K562 (cell line): ENCODE measurements around the gene AMIGO1. TPM values are rescaled to one million over a fixed set of nuclear protein-coding genes. Genes with fewer than 3 reads are reported as not detected.

Experiments used
- ATAC-seq: fragments of 200-7000 bp; cut with Tn5 transposase; 3 replicates; pipeline ENCODE4 v1.9.1; 2020; ENCODE audit warnings: moderate library complexity
- BruUV-seq: library from RNA; stranded (reverse); fragments of 400-500 nt; replicated peaks from 2 replicates; lab custom pipeline; 2021; lab: Mats Ljungman, UMichigan
- CTCF ChIA-PET: fragments of 300-600 bp; formaldehyde crosslinking; extraction: SDS; loops from one replicate; lab custom pipeline; 2021; ENCODE audit warnings: low intra/inter-chr PET ratio; lab: Yijun Ruan, JAX
- POLR2A ChIA-PET: fragments of 300-600, 350-650 bp; sonication (Branson Sonifier 250); formaldehyde crosslinking; extraction: SDS; loops from one replicate; lab custom pipeline; 2021; ENCODE audit warnings: antibody characterized with exemption, inconsistent platforms; lab: Yijun Ruan, JAX
- DNase-seq, 4 experiments: peaks; one replicate each; pipeline versions ENCODE4 v3.0.0 to v3.0.0-alpha.2; 2011 to 2018; ENCODE audit warnings: low spot score in 3 of 4, mixed read lengths in 3 of 4; ENCODE audit errors: extremely low read depth in 1 of 4
- FAIRE-seq: peaks from 2 replicates; lab custom pipeline; 2011; peaks lifted over from hg19 to GRCh38; lab: Jason Lieb, UNC
- H2AFZ ChIP-seq: 2 replicates; pipeline ENCODE4 v1.6.0; 2011; ENCODE audit warnings: low read depth, low read length, control low read depth, inconsistent platforms
- H3K27ac ChIP-seq: fragments of 200-600 bp; 3 replicates; pipeline ENCODE4 v1.8.0; 2011; ENCODE audit warnings: low read depth, mild to moderate bottlenecking, control low read depth, inconsistent platforms, low read length, moderate library complexity, mixed read lengths; ENCODE audit errors: extremely low read depth
- H3K27me3 ChIP-seq, 2 experiments: fragments of 300-600 bp in 1 of 2; 2 replicates in 1 of 2; 3 replicates in 1 of 2; pipeline versions ENCODE4 v1.6.0 to v1.8.0; 2011; ENCODE audit warnings: inconsistent platforms in 2 of 2, low read length in 2 of 2, mild to moderate bottlenecking in 1 of 2, mixed read lengths in 1 of 2, moderate library complexity in 1 of 2; ENCODE audit not compliant: control insufficient read depth in 2 of 2, insufficient read depth in 2 of 2
- H3K36me3 ChIP-seq: fragments of 300-600 bp; 3 replicates; pipeline ENCODE4 v1.8.0; 2011; ENCODE audit warnings: mild to moderate bottlenecking, low read length, inconsistent platforms; ENCODE audit not compliant: control insufficient read depth, insufficient read depth
- H3K4me1 ChIP-seq, 2 experiments: fragments of 200-600 bp in 1 of 2; replicated peaks in 1 of 2; 2 replicates in 1 of 2; 3 replicates in 1 of 2; pipeline versions ENCODE4 v1.5.1 to v1.8.0; 2011; ENCODE audit warnings: inconsistent platforms in 2 of 2, low read length in 2 of 2, mild to moderate bottlenecking in 1 of 2, mixed read lengths in 1 of 2, moderate library complexity in 1 of 2; ENCODE audit not compliant: control insufficient read depth in 2 of 2, insufficient read depth in 2 of 2
- H3K4me2 ChIP-seq: 2 replicates; pipeline ENCODE4 v1.6.1; 2011; ENCODE audit warnings: low read length, control low read depth, inconsistent platforms, mixed read lengths; ENCODE audit not compliant: insufficient read depth
- H3K4me3 ChIP-seq: fragments of 200-600 bp; sonication (generic), shearing (Covaris generic); 2 replicates; pipeline ENCODE4 v1.5.1; 2016; ENCODE audit warnings: control low read depth, inconsistent platforms
- H3K79me2 ChIP-seq: fragments of 200-600 bp; 3 replicates; pipeline ENCODE4 v1.8.0; 2011; ENCODE audit warnings: low read length, inconsistent platforms; ENCODE audit not compliant: control insufficient read depth, insufficient read depth
- H3K9ac ChIP-seq, 2 experiments: 2 replicates each; pipeline versions ENCODE4 v1.6.0 to v1.6.1; 2011; ENCODE audit warnings: low read depth in 2 of 2, low read length in 2 of 2, control low read depth in 1 of 2, inconsistent platforms in 1 of 2, mild to moderate bottlenecking in 1 of 2, mixed read lengths in 1 of 2; ENCODE audit not compliant: insufficient read depth in 1 of 2
- H3K9me1 ChIP-seq: one replicate; pipeline ENCODE4 v1.6.0; 2011; ENCODE audit warnings: inconsistent platforms, mild to moderate bottlenecking, low read length, moderate library complexity; ENCODE audit not compliant: control insufficient read depth, insufficient read depth
- H3K9me3 ChIP-seq: replicated peaks from 2 replicates; pipeline ENCODE4 v1.5.1; 2011; ENCODE audit warnings: low read depth, low read length, inconsistent platforms; ENCODE audit not compliant: control insufficient read depth, insufficient read depth
- H4K20me1 ChIP-seq: replicated peaks from 2 replicates; pipeline ENCODE4 v1.6.1; 2011; ENCODE audit warnings: low read length, inconsistent platforms, mixed read lengths; ENCODE audit not compliant: control insufficient read depth, insufficient read depth
- FOXA1 ChIP-seq: fragments of 450-650 bp; IDR thresholded peaks from 2 replicates; pipeline ENCODE4 v1.6.1; 2016; ENCODE audit warnings: mild to moderate bottlenecking, borderline replicate concordance
- MCM7 ChIP-seq, 2 experiments: fragments of 450-650 bp; IDR thresholded peaks; 2 replicates each; pipeline ENCODE4 v1.6.1; 2016 to 2018
- MED1 ChIP-seq: sonication (generic); formaldehyde crosslinking; IDR thresholded peaks from 2 replicates; pipeline ENCODE4 v1.8.1; 2023; ENCODE audit warnings: missing genetic modification reagents, borderline replicate concordance
- MEIS2 ChIP-seq: fragments of 450-650 bp; IDR thresholded peaks from 2 replicates; pipeline ENCODE4 v1.6.1; 2014; ENCODE audit warnings: mild to moderate bottlenecking; ENCODE audit not compliant: partially characterized antibody
- ZBTB1 ChIP-seq: sonication (generic); formaldehyde crosslinking; IDR thresholded peaks from 2 replicates; pipeline ENCODE4 v1.8.1; 2023; ENCODE audit warnings: missing genetic modification reagents, low read depth, mild to moderate bottlenecking, borderline replicate concordance
- ZKSCAN1 ChIP-seq: fragments of 150-350 bp; IDR thresholded peaks from 2 replicates; pipeline ENCODE4 v1.6.1; 2016; ENCODE audit warnings: low read depth, low read length
- ZNF589 ChIP-seq: fragments of 200-800 bp; sonication (Bioruptor generic); IDR thresholded peaks from 2 replicates; pipeline ENCODE4 v1.6.1; 2016; ENCODE audit warnings: low read depth, missing genetic modification characterization, missing compliant biosample characterization
- WGBS: fragments of 100-300 bp; shearing (Covaris generic); methylation state at CpG from one replicate; pipeline ENCODE4 v1.1.6; 2016; ENCODE audit warnings: low coverage, mixed read lengths; ENCODE audit not compliant: insufficient coverage; ENCODE audit errors: missing lambda C conversion rate; 5-methylcytosine and 5-hydroxymethylcytosine counted together
- in situ Hi-C: fragments of 300-500 bp; cut with MboI; formaldehyde crosslinking; loops from 4 replicates; pipeline ENCODE4 v1.15.0; 2018; ENCODE audit warnings: inconsistent platforms, mixed read lengths
- intact Hi-C: fragments of 100-400 bp; cut with micrococcal nuclease; formaldehyde crosslinking; loops from 2 replicates; pipeline ENCODE4 v1.14.2; 2022
- polyA plus RNA-seq, 8 experiments: library from polyadenylated mRNA; depleted of rRNA in 4 of 8; stranded (reverse) in 5 of 8; unstranded in 3 of 8; fragments of >200 nt; fragmentation: Nextera tagmentation in 2 of 8; fragmentation: Illumina TruSeq in 1 of 8; extraction: Ambion mirVana in 2 of 8; extraction: Trizol in 1 of 8; gene quantifications; 2 replicates each; pipeline versions ENCODE4 v1.2.1 to v1.2.3, GENCODE V29; 2011 to 2014; ENCODE audit warnings: inconsistent platforms in 1 of 8, missing spikeins in 1 of 8
- total RNA-seq, 7 experiments: library from RNA; depleted of rRNA in 6 of 7; stranded (reverse); fragments of >200 nt in 6 of 7; fragmentation: Illumina TruSeq in 2 of 7; extraction: Trizol in 2 of 7; gene quantifications; 2 replicates each; pipeline versions ENCODE4 v1.2.1 to v1.2.3, GENCODE V29; 2011 to 2021; ENCODE audit warnings: low replicate concordance in 1 of 7

The AMIGO1 gene
- total and polyA plus RNA-seq, 9 of the 15 experiments (the other 6 are each of a cell fraction or from before 2014, with no cell fraction given): 0.24 to 1.0 (median 0.54) TPM

DNA sequence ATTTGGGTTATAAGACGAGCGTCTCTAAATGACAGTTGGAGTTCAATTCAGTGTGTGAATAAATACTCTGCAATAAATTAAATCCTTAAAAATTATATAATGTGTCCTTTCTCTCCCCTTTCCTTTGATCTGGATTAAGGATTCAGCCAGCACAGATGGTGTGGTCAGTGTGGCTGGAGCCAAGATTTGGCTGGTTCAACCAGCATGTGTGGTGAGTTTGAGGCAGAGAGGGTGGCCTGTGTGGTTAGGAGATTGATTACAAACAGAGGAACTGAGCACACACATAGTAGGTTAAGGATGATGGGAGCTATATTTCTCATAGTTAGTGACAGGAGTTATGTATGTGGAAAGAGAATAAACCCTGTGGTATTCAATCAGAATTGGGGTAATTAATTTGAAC lies 14.2 kb upstream of the AMIGO1 start:
- FAIRE-seq (no peak), DNase-seq (no peak), ATAC-seq (no peak)
- H3K9me3 ChIP-seq: no peaks in the 10 kb centered on the region
- no peak overlapping the region for H3K4me3 ChIP-seq
- 4% methylated on average over 2 of the region's 2 CpGs for WGBS
- H3K27me3 ChIP-seq: peaks cover 44 to 54% of the 10 kb centered on the region in 2 experiments
- in situ Hi-C loops: no loop called here
- no TSS peak for BruUV-seq
- intact Hi-C loops: no loop called here
- ChIA-PET CTCF (no interaction called here), POLR2A (interaction anchor here (1.2 kb wide), 1 partner anchor 33 kb away, joined by 3 read pairs; no protein-coding TSS in a partner anchor)
- H3K9ac ChIP-seq: no peak overlapping the region
- H3K79me2 ChIP-seq: no peaks in the 10 kb centered on the region
- no peaks in the 10 kb centered on the region; a peak in 1 of 5 replicates for H3K4me1 ChIP-seq
- H2AFZ ChIP-seq: no peak overlapping the region
- TF ChIP-seq MCM7 (IDR thresholded peaks at IDR 0.05) (no peak), ZKSCAN1 (0 out of 2 replicates have a peak, but pooled peaks have one; percentile 28), FOXA1 (no peak), ZBTB1 (CRISPR knock-in tag) (peak; percentile 65; the same call in 1 of the 2 replicates), ZNF589 (CRISPR knock-in tag) (no peak), MED1 (CRISPR knock-in tag) (no peak), MEIS2 (no peak)
- H3K36me3 ChIP-seq: no peaks in the 10 kb centered on the region
- no peaks in the 10 kb centered on the region for H3K9me1 ChIP-seq
- no peak overlapping the region for H3K27ac ChIP-seq
- no peak overlapping the region for H3K4me2 ChIP-seq
- no peaks in the 10 kb centered on the region for H4K20me1 ChIP-seq
